GM21737 (cell line): ENCODE measurements around the gene NEO1.
A peak's percentile ranks its signal among the peaks of the same experiment; 100 is the strongest.
"Not testable (repeated sequence)": the region's sequence is repeated elsewhere in the genome, so short reads cannot be mapped to it uniquely, and the experiment has no call there.

Source experiments
- ATAC-seq: cut with Tn5 transposase; IDR thresholded peaks from one replicate; pipeline ENCODE4 v1.9.1; 2021; ENCODE audit warnings: mild to moderate bottlenecking, moderate library complexity; ENCODE audit not compliant: unreplicated experiment

Gene NEO1

GRCh38 chr15:73139744-73140553, 87.7 kb downstream of the NEO1 start:
- no peak for ATAC-seq

- no peak for ATAC-seq
Observed at GRCh38 chr15:73141216-73141900, 89.1 kb downstream of the NEO1 start.

DNA sequence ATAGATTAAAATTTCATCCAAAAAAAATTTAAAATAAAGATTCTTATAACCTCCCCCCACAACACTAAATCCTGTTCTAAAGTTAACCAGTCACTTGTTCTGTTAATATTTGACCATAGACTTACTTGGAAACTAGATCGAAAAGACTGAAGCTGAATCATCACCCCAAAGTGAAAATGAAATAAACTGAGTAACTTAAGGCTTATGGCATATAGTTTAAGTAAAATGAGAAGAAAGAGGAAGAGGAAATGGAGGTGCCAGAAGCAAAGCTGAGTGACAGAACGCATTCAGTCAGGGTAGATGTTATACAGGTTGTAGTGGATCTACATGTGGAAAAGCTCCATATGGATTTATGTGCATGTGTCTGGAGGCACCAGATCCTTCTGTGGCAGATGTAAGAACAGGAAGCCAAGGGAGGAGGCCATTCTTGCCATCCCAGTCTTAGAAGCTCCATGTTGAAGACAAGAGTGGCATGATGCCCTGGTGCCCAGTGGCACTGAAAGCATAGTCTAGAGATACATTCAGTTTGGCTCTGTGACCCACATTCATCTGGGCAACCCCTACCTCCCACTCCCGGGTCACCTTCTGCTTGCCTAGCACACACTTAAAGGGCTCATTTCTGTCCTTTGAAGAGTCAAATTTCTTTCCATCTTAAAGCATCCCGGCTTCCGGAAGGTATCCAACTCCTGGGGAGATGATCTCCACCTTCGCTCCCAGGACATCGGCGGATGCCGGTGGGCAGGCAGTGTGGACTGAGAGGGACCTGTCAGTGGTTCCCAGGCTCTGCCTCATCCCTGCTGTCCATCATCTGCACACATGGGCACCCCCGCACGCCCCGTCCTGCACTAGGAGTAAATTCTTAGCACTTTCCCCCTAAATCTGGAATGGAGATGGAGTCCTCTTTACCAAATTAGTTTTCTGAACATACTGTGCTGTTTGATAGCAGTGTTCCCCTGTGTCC, 90.8 kb downstream of the NEO1 start:
- ATAC-seq: peak; percentile 77

DNA sequence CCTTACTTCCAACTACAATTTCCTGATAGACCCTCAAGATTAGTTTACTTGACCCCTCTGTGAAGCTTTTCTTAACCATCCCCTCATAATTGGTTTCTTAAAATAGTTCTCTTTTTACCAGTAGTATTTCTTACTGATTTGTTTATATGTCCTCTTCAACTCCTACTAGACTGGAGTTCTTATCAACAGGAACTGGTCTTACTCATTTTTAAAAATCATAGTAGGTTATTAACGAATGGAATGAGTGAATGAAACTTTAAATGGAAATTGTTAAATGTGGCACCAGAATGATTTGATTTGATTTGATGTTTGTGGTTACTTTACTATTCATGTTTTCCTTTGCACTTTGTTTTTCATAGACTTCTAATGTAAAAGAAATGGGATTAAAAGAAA, 91.5 kb downstream of the NEO1 start:
- no peak for ATAC-seq

DNA sequence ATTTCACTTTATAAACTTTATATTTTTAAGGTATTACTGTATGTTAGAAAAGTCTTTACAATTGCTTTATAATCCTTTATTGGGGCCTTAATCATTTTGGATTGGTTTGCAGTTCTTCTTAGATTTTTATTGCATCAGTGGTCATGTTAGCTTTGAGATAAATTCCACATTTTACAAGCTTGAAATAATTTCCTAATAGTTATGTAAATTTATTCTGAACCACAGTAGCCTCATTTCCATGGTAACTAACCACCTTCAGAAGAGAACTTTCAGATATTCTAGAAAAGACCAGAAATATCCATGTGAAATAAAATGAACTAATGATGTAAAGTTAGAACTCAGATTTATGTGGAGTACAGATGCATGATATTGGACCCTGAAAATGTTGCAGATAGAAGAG, 94.2 kb downstream of the NEO1 start:
- no peak for ATAC-seq

DNA sequence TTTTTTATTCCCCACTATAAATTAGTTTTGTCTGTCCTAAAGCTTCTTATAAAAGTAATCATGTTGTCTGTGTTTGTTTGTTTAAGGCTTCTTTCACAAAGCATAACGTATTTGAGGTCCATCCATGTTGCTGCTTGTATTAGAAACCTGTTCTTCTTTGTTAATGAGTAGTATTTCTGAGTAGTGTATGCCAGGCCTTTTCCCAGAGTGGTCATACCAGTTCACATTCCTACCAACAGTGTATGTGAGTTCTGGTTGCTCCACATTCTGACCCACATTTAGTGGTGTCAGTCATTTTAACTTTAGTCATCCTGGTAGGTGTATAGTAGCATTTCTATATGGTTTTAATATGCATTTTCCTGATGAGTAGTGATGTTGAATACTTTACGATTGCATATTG, 98.6 kb downstream of the NEO1 start:
- no peak for ATAC-seq

GRCh38 chr15:73153024-73153423, 100.8 kb downstream of the NEO1 start:
- no peak for ATAC-seq

DNA sequence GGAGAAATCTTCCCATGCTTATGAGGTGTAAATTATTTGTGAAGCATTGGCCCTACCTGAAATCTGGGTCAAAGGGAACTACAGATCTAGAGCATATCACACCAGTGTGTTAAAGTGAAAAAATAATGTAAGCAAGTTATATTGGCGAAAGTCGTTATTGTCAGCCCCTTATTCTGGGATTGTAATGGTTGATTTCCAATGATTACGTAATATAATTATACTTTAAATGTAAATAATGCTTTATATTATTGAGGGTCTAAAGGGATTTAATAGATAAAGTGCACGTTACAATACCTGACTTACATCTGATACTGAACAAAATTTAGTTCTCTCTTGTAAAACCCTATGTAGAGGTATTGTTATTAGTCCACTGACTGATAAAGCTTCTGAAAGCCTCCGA, 101.2 kb downstream of the NEO1 start:
- ATAC-seq: no peak

DNA sequence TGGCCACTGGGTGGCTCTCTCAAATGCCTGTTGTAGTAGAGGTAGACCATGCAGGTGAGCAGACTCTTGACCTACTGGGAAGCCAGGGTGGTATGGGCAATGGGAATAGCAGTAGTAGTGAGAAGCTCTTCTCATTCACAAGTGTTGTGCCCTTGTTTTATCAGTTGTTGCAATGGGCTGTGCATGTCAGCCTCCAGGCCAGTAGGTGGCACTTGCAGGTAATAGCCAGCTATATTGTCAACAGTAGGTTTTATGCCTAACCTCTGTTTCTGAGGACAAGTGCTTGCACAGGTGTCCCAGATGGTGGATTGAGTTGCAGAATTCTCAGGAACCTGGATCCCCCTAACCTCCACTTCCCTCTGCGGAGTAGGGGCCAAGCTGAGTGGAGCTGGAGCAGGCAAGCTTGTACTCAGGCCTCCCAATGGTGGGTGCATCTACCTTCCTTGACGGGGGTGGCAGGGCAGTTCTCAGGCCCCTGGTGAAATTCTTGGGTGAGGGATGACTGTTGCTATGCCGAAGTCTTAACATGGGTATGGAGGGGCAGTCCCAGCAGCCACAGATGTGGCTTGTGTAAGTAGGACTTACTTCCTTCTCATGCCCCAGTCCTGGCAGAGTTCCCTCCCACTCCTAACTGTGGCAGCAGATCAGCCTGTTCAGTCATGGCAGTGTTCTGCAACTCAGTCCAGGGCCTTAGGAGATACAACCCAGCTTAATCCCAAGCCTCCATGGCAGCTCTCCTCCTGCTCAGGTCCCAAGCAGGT, 104.3 kb downstream of the NEO1 start:
- ATAC-seq: no peak

- ATAC-seq: no peak
Observed at GRCh38 chr15:73161546-73161945, 109.3 kb downstream of the NEO1 start.

GRCh38 chr15:73165435-73165834, 113.2 kb downstream of the NEO1 start:
- ATAC-seq: no peak

GRCh38 chr15:73165844-73166243, 113.6 kb downstream of the NEO1 start:
- no peak for ATAC-seq

GRCh38 chr15:73166711-73167110, 114.4 kb downstream of the NEO1 start:
- ATAC-seq: not testable (repeated sequence)

DNA sequence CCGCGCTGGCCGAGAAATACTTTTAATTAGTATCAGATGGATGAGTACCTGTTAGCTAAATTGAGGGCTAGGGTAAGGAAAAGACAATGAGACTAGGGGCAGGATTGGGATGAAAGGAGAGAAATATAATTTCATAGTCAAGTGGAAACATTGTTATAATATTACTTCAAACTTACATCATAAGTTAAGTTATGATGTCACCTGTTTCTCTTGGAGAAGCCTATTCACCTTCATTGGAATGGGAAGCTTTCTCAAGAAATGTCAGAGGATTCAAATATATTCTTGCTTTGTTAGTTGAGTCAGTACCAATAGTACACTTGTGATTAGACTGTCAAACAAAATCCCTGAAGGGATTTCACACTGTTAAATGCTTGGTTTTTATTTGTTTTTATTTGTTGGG, 116.2 kb downstream of the NEO1 start:
- ATAC-seq: no peak

DNA sequence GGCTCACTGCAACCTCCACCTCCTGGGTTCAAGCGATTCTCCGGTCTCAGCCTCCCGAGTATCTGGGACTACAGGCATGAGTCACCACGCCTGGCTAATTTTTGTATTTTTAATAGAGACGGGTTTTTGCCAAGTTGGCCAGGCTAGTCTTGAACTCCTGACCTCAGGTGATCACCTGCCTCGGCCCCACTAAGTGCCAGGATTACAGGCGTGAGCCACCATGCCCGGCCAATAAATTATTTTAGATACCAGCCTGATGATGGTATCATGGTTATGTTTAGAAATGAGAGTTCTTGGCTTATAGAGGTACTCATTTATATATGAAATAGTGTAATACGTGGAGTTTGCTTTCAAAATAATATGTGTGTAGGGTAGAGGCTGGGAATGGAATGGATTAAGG, 119.4 kb downstream of the NEO1 start:
- ATAC-seq: no peak

DNA sequence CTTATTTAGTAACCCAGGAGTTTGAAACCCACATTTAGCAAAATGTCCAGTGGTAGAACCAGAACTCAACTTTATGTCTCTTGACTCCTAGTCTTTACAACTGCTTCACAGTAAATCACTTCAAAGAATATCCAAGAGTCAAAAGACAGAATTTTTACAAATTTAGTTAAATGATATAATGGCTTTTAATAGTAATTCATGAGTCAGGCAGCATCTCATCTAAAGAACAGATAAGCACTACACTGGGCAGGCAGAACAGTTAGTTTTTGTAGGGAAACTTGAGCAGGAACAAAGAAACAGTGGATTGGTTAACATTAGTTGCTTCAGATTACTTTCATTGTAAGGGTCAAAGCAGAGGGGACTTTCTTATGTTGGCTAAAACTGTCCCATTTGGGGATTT, 120.2 kb downstream of the NEO1 start:
- no peak for ATAC-seq

GRCh38 chr15:73174171-73174570, 121.9 kb downstream of the NEO1 start:
- ATAC-seq: no peak

DNA sequence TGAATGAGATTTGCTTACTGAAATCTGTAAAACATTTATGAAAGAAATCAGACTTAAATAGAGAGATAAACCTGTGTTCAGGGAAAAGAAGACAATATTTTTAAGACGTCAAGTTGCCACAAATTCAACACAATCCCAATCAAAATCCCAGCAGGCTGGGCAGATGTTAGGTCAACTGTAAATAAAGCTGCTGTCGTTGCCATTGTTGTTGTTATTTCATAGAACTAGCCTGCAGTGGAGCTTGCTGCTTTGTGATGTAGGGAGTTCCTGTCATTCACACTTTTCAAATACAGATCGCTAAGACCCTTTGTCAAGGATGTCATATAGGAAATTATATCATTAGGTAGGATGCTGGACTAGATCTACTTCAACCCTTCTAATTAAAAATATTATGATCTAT, 123.1 kb downstream of the NEO1 start:
- no peak for ATAC-seq

DNA sequence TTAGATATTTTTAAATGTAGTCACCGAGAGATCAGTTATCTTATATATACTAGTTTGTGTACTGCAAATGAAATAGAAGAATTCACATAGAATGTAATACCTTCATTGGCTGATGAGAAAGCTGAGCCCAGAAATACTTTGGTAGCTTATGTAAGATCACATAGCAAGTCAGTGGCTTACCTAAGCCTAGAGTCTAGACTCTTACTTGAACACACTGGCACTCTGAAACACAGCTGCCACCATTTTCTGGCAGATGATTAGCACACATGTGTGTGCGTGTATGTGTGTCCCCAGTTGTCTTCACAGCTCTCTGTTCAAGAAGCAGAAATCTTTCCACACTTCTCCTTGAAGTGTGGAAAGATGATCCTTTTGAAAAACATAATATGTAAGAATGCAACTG, 124.3 kb downstream of the NEO1 start:
- no peak for ATAC-seq

DNA sequence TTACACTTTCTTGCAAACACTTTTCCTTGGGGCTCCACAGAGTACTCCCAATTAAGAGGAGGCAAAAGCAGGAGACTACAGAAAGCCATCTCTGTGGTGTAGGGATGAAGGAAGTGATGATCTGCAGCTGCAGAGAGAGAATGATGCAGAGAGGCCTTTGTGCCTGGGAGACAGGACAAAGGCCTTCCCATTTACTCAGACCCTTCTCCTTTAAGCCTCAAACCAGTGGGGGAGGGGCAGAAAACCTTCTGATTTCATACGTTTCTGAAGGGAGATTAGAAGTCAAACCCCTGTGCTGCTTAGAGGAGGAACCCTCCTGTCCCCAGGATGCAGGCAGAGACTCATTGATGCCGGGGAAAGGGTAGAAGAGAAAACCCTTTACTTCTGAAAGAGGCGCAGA, 130.8 kb downstream of the NEO1 start:
- no peak for ATAC-seq

DNA sequence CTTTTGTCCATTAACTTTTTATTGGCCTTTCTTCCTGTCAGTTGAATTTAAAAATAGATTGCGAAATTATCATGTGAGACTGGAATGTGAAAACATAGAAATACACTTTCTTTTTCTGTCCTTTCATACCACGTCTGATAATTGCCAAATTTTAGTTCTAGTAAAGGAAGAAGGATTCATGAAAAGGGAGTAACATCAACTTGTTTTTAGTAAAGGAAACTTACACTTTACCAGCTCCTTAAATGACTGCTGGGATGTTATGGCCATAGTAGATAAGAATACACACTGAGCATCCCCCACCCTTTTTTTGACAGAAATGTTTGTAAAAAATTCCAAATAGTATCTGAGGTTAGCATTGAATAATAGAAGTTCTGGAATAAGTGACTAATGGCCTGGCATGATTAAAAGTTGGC, 137.9 kb downstream of the NEO1 start:
- ATAC-seq: no peak
